Measurements from ENCODE around the gene CCNI2.
"Not testable (repeated sequence)": the region's sequence is repeated elsewhere in the genome, so short reads cannot be mapped to it uniquely, and the experiment has no call there.

Gene CCNI2

DNA sequence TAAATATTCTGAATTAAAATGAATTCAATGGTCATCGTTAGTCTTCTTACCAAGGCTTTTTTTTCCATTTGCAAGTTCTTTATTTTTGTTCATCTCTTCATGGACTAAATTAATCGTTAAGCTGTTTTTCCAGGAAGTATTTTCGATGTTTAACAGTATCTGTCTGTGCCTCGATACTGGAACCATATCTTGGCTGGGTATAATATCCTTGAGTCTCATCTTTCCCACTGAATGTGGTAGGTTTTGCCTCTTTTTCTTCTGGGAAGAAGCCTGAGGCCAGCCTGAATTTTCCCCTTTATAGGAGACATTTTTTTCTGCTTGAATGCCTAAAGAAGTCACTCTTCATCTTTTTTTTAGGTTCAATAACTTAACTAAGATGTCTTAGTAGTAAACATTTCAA, 33.8 kb downstream of the CCNI2 start:
- DNase-seq (ENCODE audit: low spot score): no peak

GRCh38 chr5:132782101-132782500, 34.9 kb downstream of the CCNI2 start:
- no peak for DNase-seq (ENCODE audit: low spot score)

DNA sequence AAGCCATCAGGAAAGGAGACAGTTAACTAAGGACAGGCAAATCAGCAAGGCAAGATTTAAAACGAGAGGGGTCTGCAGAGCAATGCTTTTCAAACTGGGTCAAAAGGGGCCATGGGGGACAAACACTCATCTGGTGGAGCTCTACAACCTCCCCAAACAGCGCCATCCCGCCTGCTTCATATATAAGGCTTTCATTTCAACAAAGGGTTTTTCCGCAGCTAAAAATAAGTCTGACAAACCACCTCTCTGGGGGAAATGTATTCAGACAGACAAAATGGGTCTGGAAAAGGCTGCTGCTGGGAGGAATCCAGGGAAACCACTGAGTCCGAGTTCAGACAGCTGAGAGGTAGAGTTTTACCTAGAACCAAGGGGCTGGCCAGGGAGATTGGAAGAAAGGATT, 38.1 kb downstream of the CCNI2 start:
- DNase-seq (ENCODE audit: low spot score): no peak

DNA sequence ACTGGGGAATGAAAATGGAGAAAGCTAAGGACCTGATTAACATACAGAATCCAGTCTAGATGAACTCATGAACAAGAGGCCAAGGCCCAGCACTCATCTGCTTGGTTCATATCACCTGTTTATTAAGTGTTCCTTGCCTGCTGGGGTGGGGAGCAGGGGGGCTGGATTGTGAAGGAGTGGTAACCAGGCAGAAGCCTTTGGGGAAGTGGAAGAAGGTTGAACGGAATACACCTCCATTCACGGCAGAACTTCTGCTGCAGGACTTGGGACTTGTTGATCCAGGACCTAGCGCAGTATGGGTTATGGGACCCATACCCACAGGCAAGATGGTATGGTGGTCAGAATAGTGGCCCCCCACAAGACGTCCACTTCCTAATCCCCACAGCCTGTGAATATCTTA, 38.6 kb downstream of the CCNI2 start:
- no peak for DNase-seq (ENCODE audit: low spot score)

GRCh38 chr5:132787076-132787475, 39.9 kb downstream of the CCNI2 start:
- DNase-seq (ENCODE audit: low spot score): no peak

DNA sequence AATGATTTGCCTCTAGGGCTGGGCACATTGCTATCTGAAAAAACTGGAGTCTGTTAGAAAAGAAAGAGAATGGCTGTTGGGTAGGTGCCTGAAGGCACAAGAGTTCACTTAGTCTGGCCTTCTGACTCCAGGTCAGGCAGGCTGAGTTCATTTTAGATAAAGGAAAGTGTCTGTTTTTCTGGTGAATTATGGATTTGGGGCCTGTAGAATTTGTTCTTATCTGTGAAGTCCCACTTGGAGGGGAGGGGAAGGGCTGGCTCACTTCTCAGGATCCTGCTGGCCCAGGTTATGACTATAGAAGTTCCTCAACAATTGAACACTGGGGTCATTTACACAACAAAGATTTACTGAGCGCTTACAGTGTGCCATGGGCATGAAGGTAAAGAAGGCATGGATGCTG, 41.3 kb downstream of the CCNI2 start:
- no peak for DNase-seq (ENCODE audit: low spot score)

GRCh38 chr5:132788990-132789886, 42.0 kb downstream of the CCNI2 start:
- DNase-seq (ENCODE audit: low spot score): no peak

DNA sequence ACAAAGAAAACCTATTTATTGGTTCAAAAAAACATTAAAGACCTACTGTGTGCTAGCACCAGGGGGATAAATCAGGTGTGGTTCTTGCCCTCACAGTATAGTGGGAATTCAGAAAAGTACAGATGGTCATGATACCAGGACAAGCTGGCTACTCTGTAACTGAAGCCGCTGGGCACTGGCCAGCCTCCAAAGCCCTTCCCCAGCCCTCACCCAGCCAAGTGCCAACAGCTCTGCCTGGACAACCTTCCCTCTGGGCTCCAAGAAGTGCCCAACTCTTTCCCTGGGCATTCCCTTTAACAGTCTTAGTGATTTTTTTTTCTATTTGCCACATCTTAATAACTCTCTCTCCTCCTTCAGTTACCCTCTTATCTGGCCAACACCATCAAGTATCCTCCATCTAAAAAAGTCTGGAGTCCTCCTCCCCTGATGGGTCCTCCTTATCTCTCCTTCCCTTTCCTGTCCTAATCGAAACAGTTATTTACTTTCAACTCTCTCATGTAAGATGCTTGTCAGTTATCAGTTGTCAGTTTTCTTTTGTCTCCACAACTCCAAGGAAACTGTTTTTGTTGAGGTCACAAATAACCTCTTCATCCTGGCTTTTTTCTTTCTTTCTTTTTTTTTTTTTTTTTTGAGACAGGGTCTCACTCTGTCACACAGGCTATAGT, 43.1 kb downstream of the CCNI2 start:
- DNase-seq (ENCODE audit: low spot score): no peak

DNA sequence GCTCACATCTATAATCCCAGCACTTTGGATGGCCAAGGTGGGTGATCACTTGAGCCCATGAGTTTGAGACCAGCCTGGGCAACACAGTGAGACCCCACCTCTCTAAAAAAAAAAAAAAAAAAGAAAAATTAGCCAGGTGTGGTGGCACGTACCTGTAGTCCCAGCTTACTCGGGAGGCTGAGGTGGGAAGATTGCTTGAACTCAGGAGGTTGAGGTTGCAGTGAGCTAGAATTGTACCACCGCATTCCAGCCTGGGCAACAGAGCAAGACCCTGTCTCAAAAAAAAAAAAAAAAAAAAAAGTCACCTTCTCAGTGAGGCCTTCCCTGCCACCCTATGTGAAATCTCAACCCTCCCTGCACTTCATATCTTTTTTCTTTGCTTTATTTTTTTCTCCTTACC, 43.8 kb downstream of the CCNI2 start:
- DNase-seq (ENCODE audit: low spot score): no peak

- no peak for DNase-seq (ENCODE audit: low spot score)
Measured at GRCh38 chr5:132797651-132798050, 50.4 kb downstream of the CCNI2 start.

- no peak for DNase-seq (ENCODE audit: low spot score)
Measured at GRCh38 chr5:132799392-132799791, 52.2 kb downstream of the CCNI2 start.

- no peak for DNase-seq (ENCODE audit: low spot score)
Measured at GRCh38 chr5:132800545-132800944, 53.3 kb downstream of the CCNI2 start.

GRCh38 chr5:132802044-132802684, 54.9 kb downstream of the CCNI2 start:
- DNase-seq (ENCODE audit: low spot score): no peak

DNA sequence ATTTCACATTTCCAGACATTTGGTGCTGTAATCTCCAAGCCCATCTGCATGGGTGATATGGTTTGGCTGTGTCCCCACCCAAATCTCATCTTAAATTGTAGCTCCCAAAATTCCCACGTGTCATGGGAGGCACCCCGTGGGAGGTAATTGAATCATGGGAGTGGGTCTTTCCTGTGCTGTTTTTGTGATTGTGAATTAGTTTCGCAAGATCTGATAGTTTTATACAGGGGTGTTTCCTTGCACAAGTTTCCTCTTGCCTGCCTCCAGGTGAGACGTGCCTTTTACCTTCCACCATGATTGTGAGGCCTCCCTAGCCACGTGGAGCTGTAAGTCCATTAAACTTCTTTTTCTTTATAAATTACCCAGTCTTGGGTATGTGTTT, 55.5 kb downstream of the CCNI2 start:
- DNase-seq (ENCODE audit: low spot score): not testable (repeated sequence)
